Gastrocnemius medialis (tissue), 4 donors: ENCODE results near the gene PRSS2. TPM values are rescaled to one million over a fixed set of nuclear protein-coding genes. Genes with fewer than 3 reads are reported as not detected.

Experiments
- total RNA-seq, 4 donors: library from RNA; depleted of rRNA; stranded (reverse); fragments of >200 nt; gene quantifications; one replicate each; pipeline versions ENCODE4 v1.1.0 to v1.2.3, GENCODE V29; 2016

PRSS2 gene
- total RNA-seq, 4 donors from 2014 or later, result not detected

Other genes starting within 250 kb of the PRSS2 start
- not detected for gene PRSS1, start 21.5 kb upstream of the PRSS2 start, total RNA-seq
- gene EPHB6, start 84.1 kb downstream of the PRSS2 start, total RNA-seq, result 1 to 10 TPM; 2.0 to 8.9 (median 2.8) TPM
- gene TRPV6, start 114.8 kb downstream of the PRSS2 start, total RNA-seq, result not detected
- gene TRPV5, start 162.8 kb downstream of the PRSS2 start, total RNA-seq, result not detected
- gene LLCFC1, start 168.5 kb downstream of the PRSS2 start, total RNA-seq, result not detected
- not detected for gene KEL, start 191.4 kb downstream of the PRSS2 start, total RNA-seq